H7 (cell line): Measurements from ENCODE around the gene ZNF532. TPM values are rescaled to one million over a fixed set of nuclear protein-coding genes. Genes with fewer than 3 reads are reported as not detected.
"Not testable (repeated sequence)": the region's sequence is repeated elsewhere in the genome, so short reads cannot be mapped to it uniquely, and the experiment has no call there.

ENCODE experiments used
- DNase-seq: peaks from one replicate; pipeline ENCODE4 v3.0.0; 2012
- H3K27me3 ChIP-seq: 2 replicates; pipeline ENCODE4 v1.6.0; 2011; ENCODE audit warnings: mild to moderate bottlenecking, low read length; ENCODE audit not compliant: control insufficient read depth, insufficient read depth
- H3K36me3 ChIP-seq: replicated peaks from 2 replicates; pipeline ENCODE4 v1.5.1; 2011; ENCODE audit warnings: low read length; ENCODE audit not compliant: control insufficient read depth, insufficient read depth
- H3K4me3 ChIP-seq: 2 replicates; pipeline ENCODE4 v1.5.1; 2011; ENCODE audit warnings: low read depth, mild to moderate bottlenecking, control low read depth, low read length, moderate library complexity; ENCODE audit not compliant: insufficient read depth
- total RNA-seq: library from RNA; depleted of rRNA; stranded (reverse); fragments of >200 nt; shearing (Covaris generic); gene quantifications from 2 replicates; pipeline ENCODE4 v1.2.3, GENCODE V29; 2014; rRNA removed

The ZNF532 gene
- 71.6 and 111 TPM in 2 replicates for total RNA-seq

- DNase-seq: peak; percentile 72
Observed at GRCh38 chr18:58864146-58865032, at the start of gene ZNF532. TSS of gene ZNF532 (plus strand) at chr18:58864877. CDS start in a region left out here.

GRCh38 chr18:58819051-58819450 is 45.6 kb upstream of the ZNF532 start:
- H3K4me3 ChIP-seq: no peak overlapping the region
- no peaks in the 10 kb centered on the region for H3K36me3 ChIP-seq
- no peak for DNase-seq
- no peaks in the 10 kb centered on the region for H3K27me3 ChIP-seq

More at GRCh38 chr18:58864146-58865032, at the start of gene ZNF532:
- H3K4me3 ChIP-seq: peak within 1 kb of the TSS; percentile 54
- H3K27me3 ChIP-seq: no peaks in the 10 kb centered on the region
- peaks cover 37% of the 10 kb centered on the region for H3K36me3 ChIP-seq

- no peaks in the 10 kb centered on the region for H3K27me3 ChIP-seq
- H3K36me3 ChIP-seq: no peaks in the 10 kb centered on the region
- no peak for DNase-seq
- no peak overlapping the region for H3K4me3 ChIP-seq
Observed at GRCh38 chr18:58820251-58820650, 44.4 kb upstream of the ZNF532 start.

- H3K36me3 ChIP-seq: no peaks in the 10 kb centered on the region
- no peak overlapping the region for H3K4me3 ChIP-seq
- DNase-seq: no peak
- no peaks in the 10 kb centered on the region for H3K27me3 ChIP-seq
Observed at GRCh38 chr18:58822944-58823343, 41.7 kb upstream of the ZNF532 start.

- DNase-seq: no peak
- no peak overlapping the region for H3K4me3 ChIP-seq
- no peaks in the 10 kb centered on the region for H3K36me3 ChIP-seq
- no peaks in the 10 kb centered on the region for H3K27me3 ChIP-seq
Observed at GRCh38 chr18:58823412-58823811, 41.3 kb upstream of the ZNF532 start.

GRCh38 chr18:58826926-58827325 is 37.8 kb upstream of the ZNF532 start:
- not testable (repeated sequence) for H3K27me3 ChIP-seq, H3K36me3 ChIP-seq, H3K4me3 ChIP-seq, DNase-seq

- no peak for DNase-seq
- Histone ChIP-seq H3K4me3 (no peak overlapping the region), H3K27me3 (no peaks in the 10 kb centered on the region), H3K36me3 (no peaks in the 10 kb centered on the region)
Observed at GRCh38 chr18:58827428-58827827, 37.2 kb upstream of the ZNF532 start.

GRCh38 chr18:58827886-58828285 is 36.8 kb upstream of the ZNF532 start:
- H3K36me3 ChIP-seq: no peaks in the 10 kb centered on the region
- DNase-seq: no peak

GRCh38 chr18:58828399-58829121 is 36.1 kb upstream of the ZNF532 start:
- Histone ChIP-seq H3K27me3 (no peaks in the 10 kb centered on the region), H3K4me3 (no peak overlapping the region)
- DNase-seq: no peak

More at GRCh38 chr18:58827886-58828285, 36.8 kb upstream of the ZNF532 start:
- Histone ChIP-seq H3K4me3 (no peak overlapping the region), H3K27me3 (no peaks in the 10 kb centered on the region)

GRCh38 chr18:58829263-58829662 is 35.4 kb upstream of the ZNF532 start:
- no peak overlapping the region for H3K4me3 ChIP-seq
- no peak for DNase-seq
- no peaks in the 10 kb centered on the region for H3K27me3 ChIP-seq
- no peaks in the 10 kb centered on the region for H3K36me3 ChIP-seq

More at GRCh38 chr18:58828399-58829121, 36.1 kb upstream of the ZNF532 start:
- H3K36me3 ChIP-seq: no peaks in the 10 kb centered on the region

- H3K4me3 ChIP-seq, H3K36me3 ChIP-seq, DNase-seq, H3K27me3 ChIP-seq: not testable (repeated sequence)
Observed at GRCh38 chr18:58829886-58830285, 34.8 kb upstream of the ZNF532 start.

GRCh38 chr18:58831606-58832005 is 33.1 kb upstream of the ZNF532 start:
- no peaks in the 10 kb centered on the region for H3K27me3 ChIP-seq
- H3K4me3 ChIP-seq: no peak overlapping the region
- no peak for DNase-seq
- no peaks in the 10 kb centered on the region for H3K36me3 ChIP-seq

- no peaks in the 10 kb centered on the region for H3K27me3 ChIP-seq
- H3K4me3 ChIP-seq: no peak overlapping the region
- H3K36me3 ChIP-seq: no peaks in the 10 kb centered on the region
- no peak for DNase-seq
Observed at GRCh38 chr18:58838165-58838860, 26.4 kb upstream of the ZNF532 start.

GRCh38 chr18:58838946-58839345 is 25.7 kb upstream of the ZNF532 start:
- Histone ChIP-seq H3K36me3 (no peaks in the 10 kb centered on the region), H3K4me3 (no peak overlapping the region), H3K27me3 (no peaks in the 10 kb centered on the region)
- no peak for DNase-seq
